ENCODE data around the gene C19orf38.

Gene C19orf38

DNA sequence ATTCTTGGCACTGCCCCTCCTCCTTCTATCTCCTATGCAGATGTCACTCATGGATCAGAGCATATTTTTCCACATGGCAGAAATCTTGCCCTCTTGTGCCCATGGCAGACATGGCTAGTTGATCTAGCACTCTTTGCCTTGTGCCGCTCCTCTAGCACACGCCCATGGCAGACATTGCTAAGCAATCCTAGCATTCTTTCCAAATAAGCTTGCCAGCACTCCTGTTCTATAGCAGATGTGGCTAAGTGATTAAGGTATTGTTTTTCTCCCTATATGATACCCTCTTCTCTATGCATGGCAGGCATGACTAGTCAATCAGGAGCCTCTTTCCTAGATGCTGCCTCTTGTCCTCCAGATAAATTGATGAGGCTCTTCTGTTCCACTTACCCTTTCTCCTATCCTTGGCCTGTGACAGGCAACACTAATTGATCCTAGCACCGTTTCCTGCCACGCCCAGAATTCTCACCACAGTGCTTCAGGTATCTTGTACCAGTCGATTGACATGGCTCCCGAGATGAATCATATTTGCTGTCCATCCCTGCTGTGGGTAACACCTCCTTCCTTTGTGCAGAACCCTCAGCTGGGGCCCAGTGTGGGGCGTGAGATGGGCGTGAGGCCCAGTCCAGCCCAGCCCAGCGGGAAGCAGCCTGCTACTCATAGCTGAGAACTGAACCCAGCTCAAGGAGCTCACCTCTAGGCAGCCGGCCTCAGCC is 39.1 kb upstream of the C19orf38 start:
- in situ Hi-C loops (cut with MboI; ENCODE audit: low sequenced_read_pairs, unreplicated experiment): no loop called here
- TF ChIP-seq, protein P1, sequence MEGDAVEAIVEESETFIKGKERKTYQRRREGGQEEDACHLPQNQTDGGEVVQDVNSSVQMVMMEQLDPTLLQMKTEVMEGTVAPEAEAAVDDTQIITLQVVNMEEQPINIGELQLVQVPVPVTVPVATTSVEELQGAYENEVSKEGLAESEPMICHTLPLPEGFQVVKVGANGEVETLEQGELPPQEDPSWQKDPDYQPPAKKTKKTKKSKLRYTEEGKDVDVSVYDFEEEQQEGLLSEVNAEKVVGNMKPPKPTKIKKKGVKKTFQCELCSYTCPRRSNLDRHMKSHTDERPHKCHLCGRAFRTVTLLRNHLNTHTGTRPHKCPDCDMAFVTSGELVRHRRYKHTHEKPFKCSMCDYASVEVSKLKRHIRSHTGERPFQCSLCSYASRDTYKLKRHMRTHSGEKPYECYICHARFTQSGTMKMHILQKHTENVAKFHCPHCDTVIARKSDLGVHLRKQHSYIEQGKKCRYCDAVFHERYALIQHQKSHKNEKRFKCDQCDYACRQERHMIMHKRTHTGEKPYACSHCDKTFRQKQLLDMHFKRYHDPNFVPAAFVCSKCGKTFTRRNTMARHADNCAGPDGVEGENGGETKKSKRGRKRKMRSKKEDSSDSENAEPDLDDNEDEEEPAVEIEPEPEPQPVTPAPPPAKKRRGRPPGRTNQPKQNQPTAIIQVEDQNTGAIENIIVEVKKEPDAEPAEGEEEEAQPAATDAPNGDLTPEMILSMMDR (IDR thresholded peaks at IDR 0.05; ENCODE audit: borderline replicate concordance, control extremely low read depth, extremely low read depth, insufficient read depth, missing control alignments): no peak
- DNase-seq (ENCODE audit: low spot score): no peak

DNA sequence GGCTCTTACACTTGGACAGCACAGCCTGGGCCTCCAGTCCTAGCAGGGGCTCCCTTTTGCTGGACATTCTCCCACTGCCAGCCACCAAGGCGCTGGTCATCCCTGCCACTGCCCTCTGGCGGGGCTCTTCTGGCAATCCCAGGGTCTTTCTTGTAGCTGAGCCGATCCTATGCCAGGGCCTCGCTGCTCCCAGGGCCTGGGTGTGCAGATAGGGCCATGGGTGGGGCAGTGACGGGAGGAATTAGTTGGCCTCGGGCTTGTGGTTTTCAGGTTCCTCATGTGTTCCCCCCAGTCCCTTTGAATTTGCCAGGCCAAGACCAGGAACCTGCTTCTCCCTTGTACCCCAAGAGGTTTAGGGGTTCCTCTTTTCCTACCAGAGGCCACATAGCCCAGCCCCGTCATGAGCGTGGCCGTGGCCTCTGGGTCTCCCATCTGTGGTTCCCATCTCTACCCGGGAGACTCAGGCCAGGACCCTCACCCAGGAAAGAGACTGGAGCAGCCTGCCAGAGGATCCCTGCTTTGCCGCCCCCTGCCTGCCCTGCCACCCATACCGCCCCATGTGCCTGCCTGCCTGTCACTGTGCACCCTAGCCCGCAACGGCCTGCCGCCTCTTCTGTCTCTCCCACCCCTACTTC is 38.4 kb upstream of the C19orf38 start:
- TF ChIP-seq, protein P1 (IDR thresholded peaks at IDR 0.05; ENCODE audit: borderline replicate concordance, control extremely low read depth, extremely low read depth, insufficient read depth, missing control alignments): no peak
- no peak for DNase-seq (ENCODE audit: low spot score)
- in situ Hi-C loops (cut with MboI; ENCODE audit: low sequenced_read_pairs, unreplicated experiment): no loop called here

DNA sequence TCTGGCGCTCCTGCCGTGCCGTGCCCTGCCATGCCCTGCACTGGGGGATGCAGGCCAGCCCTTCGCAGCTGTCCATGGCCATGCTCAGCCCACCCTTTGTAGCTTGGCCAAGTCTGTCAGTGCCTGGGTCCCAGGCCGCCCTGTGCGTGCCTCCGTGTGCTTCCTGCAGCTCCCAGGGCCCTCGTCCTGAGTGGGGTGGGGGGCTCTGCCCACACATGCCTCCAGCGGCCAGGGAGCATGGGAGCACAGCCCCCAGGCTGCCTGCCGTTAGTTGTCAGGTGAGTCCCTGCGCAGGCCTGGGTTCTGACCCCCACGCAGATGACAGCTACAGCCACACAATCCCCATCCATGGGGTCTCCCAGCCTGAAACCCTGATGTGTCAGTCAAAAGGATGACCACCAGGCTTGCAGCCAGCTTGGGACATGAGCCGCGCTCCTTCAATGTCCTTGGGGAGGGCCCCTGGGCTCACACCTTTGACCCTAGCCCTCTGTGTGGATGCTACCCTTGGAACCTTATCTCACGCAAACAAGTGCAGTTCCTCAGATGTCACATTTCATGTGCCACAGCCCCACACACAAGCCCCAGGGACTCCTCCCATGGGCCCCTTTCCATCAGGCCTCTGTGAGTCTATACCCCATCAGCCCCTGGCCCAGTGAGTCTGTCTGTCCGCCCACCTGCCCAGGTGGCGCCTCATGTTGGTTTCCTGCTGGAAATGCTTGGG is 36.7 kb upstream of the C19orf38 start:
- TF ChIP-seq, protein P1 (IDR thresholded peaks at IDR 0.05; ENCODE audit: borderline replicate concordance, control extremely low read depth, extremely low read depth, insufficient read depth, missing control alignments): no peak
- in situ Hi-C loops (cut with MboI; ENCODE audit: low sequenced_read_pairs, unreplicated experiment): no loop called here
- no peak for DNase-seq (ENCODE audit: low spot score)

DNA sequence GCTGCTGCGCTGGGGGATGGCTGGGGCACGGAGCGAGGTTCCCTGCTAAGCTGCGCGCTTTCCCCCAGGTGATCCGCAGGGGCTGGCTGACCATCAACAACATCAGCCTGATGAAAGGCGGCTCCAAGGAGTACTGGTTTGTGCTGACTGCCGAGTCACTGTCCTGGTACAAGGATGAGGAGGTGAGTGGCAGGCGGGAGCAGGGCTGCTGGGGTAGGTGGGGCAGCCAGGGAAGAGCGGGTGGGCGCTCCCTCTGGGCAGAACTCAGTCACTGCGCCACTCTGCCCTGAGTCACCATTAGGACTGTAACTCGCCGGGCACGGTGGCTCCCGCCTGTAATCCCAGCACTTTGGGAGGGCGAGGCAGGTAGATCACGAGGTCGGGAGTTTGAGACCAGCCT is 36.0 kb upstream of the C19orf38 start:
- in situ Hi-C loops (cut with MboI; ENCODE audit: low sequenced_read_pairs, unreplicated experiment): no loop called here
- TF ChIP-seq, protein P1 (IDR thresholded peaks at IDR 0.05; ENCODE audit: borderline replicate concordance, control extremely low read depth, extremely low read depth, insufficient read depth, missing control alignments): no peak
- no peak for DNase-seq (ENCODE audit: low spot score)

DNA sequence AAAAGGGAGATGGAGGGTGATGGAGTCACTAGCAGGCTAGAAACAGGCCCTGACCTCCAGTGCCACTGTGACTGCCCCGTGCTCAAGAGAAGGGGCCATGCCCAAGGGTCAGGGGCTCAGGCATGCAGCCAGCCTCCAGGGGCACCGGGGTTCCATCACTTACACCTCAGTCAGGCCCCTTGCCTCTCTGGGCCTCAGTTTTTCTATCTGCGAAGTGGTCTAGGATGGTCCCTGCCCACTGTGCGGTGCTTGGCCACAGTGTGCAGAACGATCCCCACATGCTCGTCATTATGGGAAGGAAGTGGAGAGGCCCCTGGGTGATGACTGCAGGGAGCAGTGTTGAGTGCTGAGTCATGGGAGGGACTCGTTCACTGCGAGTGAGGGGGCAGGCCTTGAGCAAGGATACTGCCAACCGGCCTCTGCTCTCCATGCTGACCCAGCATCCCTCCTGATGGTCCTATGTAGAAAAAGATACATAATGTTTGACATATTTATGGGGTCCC is 35.3 kb upstream of the C19orf38 start:
- in situ Hi-C loops (cut with MboI; ENCODE audit: low sequenced_read_pairs, unreplicated experiment): no loop called here
- TF ChIP-seq, protein P1 (IDR thresholded peaks at IDR 0.05; ENCODE audit: borderline replicate concordance, control extremely low read depth, extremely low read depth, insufficient read depth, missing control alignments): no peak
- DNase-seq (ENCODE audit: low spot score): no peak

DNA sequence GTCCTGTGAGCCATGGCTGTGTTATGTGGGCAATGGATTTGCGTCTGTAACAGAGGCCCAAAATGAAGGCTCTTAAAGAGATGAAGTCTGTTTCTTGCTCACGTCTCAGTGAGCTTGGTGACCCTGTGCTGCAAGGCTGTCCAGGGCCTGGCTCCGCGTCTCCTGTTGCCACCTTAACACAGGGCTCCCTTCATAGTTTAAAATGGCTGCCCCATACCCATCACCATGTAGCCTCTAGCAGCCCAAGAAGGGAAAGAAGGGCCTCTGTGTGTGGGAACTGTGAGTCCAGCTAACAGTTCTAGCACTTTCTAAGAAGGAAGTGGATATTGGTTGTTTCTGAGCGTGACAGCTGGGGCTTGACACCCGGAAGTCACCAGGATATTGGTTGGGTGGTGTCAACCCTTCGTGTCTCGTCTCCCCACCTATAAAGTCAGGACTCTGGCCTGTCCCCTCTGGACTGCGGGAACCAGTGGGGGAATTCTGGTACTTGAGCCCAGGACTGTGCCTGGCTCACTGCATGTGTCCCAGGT is 33.1 kb upstream of the C19orf38 start:
- in situ Hi-C loops (cut with MboI; ENCODE audit: low sequenced_read_pairs, unreplicated experiment): no loop called here
- TF ChIP-seq, protein P1 (IDR thresholded peaks at IDR 0.05; ENCODE audit: borderline replicate concordance, control extremely low read depth, extremely low read depth, insufficient read depth, missing control alignments): no peak
- DNase-seq (ENCODE audit: low spot score): no peak
